Measurements from ENCODE around the gene MAT2A.

MAT2A gene

GRCh38 chr2:85538507-85539360 is at the start of gene MAT2A:
Gene MAT2A, plus strand, starts transcription at chr2:85539168. Its CDS starts 120 bp downstream, at chr2:85539288.
- DNase-seq = peak; percentile 84

GRCh38 chr2:85490861-85491755 is 47.9 kb upstream of the MAT2A start:
- no peak for DNase-seq

DNA sequence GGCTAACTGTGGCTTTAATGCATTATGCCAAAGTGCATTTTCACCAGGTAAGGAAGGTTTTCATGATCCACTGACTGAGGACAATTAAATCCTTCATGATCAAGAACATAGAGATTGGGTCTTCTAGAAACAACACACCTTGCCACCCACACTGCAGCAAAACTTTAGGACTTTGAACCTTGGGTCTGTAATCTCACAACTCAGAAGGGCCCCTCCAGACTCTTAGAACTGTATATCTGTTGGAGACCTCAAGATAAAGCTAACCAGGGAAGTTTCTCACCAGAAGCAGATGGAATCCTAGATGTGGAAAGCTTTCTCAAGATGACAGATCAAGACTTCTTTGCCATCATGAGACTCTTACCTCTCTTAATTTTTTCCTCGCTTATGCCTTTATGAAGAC is 42.5 kb upstream of the MAT2A start:
- no peak for DNase-seq

- no peak for DNase-seq
Measured at GRCh38 chr2:85497944-85498630, 40.9 kb upstream of the MAT2A start.

DNA sequence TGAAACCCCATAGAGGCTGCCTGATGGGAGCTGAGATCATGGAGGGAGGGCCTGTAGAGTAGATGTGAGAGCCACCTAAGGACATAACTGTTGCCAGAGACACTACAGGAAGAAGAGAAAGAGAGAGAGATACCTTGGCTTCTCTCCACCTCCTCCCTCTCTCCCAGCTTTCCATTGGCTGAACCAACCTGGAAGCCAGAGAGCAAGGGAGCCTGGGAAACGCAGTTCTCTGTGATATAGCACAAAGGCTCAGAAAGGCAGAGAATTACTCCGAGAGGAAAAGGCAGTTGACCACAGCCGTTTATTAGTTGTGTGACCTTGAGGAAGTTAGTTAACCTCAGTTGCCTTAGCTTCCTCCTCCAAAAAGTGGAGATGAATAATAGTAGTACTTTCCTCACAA is 37.7 kb upstream of the MAT2A start:
- DNase-seq = peak; percentile 58

DNA sequence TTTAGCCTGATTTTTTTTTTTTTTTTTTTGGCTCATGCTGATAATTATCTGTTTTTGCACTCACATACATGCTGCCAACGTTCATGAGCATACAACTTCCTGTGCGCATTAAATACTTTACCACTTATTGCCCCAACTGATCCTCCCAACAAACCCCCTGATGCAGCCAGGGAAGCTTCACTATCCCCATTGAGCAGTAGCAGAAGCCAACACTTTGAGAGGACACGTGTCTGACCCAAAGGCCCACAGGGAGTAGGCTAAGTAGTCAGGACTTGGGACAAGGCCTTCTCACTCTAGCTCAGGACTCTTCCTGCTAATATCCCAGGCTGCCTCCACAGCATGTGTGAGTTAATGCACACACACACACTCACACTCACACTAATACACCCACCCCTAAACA is 36.2 kb upstream of the MAT2A start:
- no peak for DNase-seq

GRCh38 chr2:85503168-85503850 is 35.7 kb upstream of the MAT2A start:
- no peak for DNase-seq

DNA sequence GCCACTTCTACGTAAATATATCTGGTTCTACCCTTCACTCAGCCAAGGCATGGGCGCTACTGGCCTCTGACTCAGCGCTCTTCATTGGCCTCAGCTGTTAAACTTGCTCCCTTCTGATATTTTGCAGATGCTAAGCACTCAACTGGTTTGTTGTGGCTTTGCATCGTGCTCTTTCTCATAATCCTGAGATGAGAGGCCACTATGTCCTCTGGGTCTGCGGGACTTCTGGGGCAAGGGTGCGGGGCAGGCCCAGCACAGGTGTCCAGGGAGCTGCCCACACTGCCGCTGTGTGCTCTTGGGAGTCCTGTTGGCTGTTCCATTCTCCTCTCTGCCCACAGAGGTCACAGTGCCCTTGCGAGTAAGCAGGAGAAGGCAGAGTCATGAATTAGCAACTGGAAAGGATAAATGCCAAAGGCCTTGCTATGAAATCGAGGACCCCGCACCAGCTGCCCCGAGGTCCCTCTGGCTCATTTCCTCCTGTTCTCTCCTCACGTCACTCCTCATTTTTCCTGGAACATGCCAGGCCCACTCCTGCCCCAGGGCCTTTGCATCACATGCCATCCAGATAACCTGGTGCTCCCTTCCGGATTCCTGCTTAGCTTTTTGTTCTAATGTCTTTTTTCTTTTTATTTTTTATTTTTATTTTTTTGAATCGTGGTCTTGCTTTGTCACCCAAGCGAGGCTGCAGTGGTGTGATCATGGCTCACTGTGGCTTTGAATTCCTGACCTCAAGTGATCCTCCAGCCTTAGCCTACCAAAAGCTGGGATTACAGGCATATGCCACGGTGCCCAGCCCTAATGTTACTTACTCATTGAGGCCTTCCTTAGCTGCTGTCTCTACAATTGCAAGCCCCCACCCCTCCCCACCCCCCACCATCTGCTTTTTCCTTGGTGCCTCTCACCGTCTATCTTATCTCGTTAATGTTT is 34.9 kb upstream of the MAT2A start:
- peak; percentile 70 for DNase-seq

- DNase-seq = peak; percentile 95
Measured at GRCh38 chr2:85504778-85505261, 34.1 kb upstream of the MAT2A start.

DNA sequence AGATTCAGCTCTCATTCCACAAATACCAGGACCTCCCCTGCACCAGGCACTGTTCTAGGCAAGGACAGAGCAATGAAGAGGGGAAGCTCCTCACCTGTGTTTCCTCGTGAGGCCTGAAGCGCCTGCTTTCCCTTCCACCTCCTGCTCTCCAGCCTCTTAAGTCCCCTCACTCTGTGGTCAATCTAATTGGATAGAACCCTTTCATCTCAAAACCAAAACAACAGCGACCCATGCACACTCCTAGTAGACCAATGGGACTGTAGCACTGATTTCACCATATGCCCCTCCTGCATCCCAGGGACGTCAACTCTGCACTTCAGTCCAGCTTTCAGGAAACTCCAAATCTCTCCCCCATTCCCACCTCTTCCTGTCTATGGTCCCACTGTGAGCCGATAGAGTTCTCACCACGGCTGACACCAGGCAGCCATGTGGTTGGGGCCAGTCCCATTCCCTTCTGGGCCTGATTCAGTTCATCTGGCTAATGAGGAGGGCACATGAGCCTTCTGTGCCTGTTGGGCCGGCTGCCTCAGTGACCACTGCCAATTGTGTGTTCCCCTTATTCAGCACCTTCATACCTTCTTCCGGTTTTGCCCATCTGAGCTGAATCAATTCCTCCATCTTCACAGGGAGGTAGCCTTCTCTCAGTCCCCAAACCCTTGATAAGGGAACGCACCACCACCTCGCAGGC is 33.3 kb upstream of the MAT2A start:
- no peak for DNase-seq

- DNase-seq = no peak
Measured at GRCh38 chr2:85506768-85507181, 32.2 kb upstream of the MAT2A start.

DNA sequence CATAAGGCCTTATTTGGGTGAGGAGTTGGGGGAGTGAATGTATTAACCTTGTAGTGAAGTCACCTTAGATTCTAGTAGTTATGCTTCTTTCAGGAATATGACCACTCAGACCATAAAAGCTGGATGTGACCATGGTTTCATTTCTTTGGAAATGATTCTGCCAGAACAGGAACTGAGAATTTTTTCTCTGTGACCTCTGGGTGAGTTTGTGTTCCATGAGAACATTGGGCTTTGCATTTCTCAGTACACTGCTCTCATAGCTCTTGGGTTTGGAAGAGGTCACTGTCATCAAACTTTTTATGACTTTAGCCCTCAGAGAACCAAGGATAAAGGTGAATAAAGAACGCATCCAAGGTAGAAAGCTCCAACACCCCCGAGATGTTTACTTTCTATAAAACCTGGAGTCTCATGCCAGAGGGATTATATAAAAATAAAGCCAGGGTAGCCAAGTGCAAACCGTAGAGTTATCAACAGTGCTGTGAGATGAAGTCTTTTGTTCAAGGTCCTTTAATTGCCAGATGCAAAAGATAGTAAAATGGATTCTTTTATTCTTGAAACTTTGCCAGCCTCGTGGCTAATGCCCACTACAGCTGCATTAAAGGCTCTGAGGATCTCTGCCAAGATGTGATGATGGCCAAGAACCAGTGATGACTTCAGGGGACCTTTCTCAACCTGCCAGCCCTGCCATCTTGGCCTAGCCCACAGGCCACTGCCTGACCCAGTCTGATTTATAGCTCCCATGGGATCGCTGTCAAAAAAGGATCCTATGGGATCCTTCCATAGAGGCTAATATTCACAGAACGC is 27.8 kb upstream of the MAT2A start:
- no peak for DNase-seq

DNA sequence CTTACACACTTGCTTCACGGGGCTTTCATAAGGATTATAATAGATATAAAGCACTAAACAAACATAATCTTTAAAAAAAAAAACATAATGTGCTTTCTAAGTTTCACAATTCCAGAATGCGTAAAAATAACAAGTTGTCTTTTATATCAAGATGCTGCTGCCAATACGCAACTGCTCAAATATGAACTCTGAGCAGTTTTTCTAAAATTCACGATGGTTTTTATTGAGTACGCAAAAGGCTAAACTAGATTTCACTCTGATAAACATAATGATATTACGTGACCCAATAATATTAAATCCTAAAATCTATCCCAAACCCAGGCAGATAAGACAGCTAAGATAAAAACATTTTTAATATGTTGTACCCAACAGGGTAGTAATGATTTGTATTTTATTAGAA is 24.6 kb upstream of the MAT2A start:
- no peak for DNase-seq

GRCh38 chr2:85516653-85517389 is 22.1 kb upstream of the MAT2A start:
- no peak for DNase-seq

DNA sequence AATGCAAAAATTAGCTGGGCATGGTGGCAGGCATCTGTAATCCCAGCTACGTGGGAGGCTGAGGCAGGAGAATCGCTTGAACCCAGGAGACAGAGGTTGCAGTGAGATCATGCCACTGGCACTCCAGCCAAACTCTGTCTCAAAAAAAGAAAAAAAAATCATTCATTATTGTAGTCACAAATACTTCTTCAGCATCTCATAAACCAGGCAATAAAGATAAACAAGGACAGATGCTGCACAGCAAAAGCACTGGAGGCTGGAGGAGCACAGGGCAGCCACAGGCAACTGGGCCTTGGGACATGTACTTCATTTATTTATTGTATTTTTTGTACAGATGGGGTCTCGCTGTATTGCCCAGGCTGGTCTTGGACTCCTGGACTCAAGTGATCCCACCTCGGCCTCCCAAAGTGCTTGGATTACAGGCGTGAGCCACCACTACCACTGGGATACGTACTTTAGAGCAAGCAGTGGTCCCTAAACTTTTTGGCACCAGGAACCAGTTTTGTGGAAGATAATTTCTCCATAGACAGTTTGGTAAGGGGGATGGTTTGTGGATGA is 16.8 kb upstream of the MAT2A start:
- no peak for DNase-seq

GRCh38 chr2:85523062-85523902 is 15.7 kb upstream of the MAT2A start:
- DNase-seq = no peak

- DNase-seq = no peak
Measured at GRCh38 chr2:85523903-85524335, 15.0 kb upstream of the MAT2A start.

Data from NCI-H226 (cell line).